Gastrocnemius medialis (tissue), 4 donors: ENCODE measurements around the gene PTPRR. TPM values are rescaled to one million over a fixed set of nuclear protein-coding genes. Genes with fewer than 3 reads are reported as not detected.

ENCODE experiments used
- ATAC-seq, 2 donors: fragments of 150-250 bp; one replicate each; pipeline ENCODE4 v1.9.1; 2016
- DNase-seq, 2 donors: peaks; one replicate each; pipeline ENCODE4 v3.0.0-alpha.2; 2019
- H3K27ac ChIP-seq, 4 donors: fragments of 200-600 bp; sonication (generic); 1 replicate in 1 of 4; 2 replicates in 3 of 4; pipeline ENCODE4 v1.5.1; 2016 to 2018; ENCODE audit warnings: mild to moderate bottlenecking in 2 of 4, moderate library complexity in 1 of 4
- H3K27me3 ChIP-seq, 3 donors: fragments of 200-600 bp; sonication (generic) in 2 of 3; 1 replicate in 1 of 3; 2 replicates in 2 of 3; pipeline versions ENCODE4 v1.5.1 to v1.6.0; 2016 to 2019; ENCODE audit warnings: mild to moderate bottlenecking in 1 of 3, moderate library complexity in 1 of 3
- H3K36me3 ChIP-seq, 2 donors: fragments of 200-600 bp; sonication (generic) in 1 of 2; one replicate each; pipeline ENCODE4 v1.5.1; 2017 to 2018
- H3K4me1 ChIP-seq, 2 donors: fragments of 200-600 bp; sonication (generic) in 1 of 2; one replicate each; pipeline ENCODE4 v1.5.1; 2016 to 2017; ENCODE audit warnings: mild to moderate bottlenecking in 2 of 2
- H3K4me3 ChIP-seq, 4 donors: fragments of 200-600 bp; sonication (generic) in 3 of 4; 1 replicate in 1 of 4; 2 replicates in 3 of 4; pipeline ENCODE4 v1.5.1; 2016 to 2019; ENCODE audit warnings: mild to moderate bottlenecking in 2 of 4
- H3K9me3 ChIP-seq, 3 donors: fragments of 200-600 bp; sonication (generic) in 2 of 3; 1 replicate in 1 of 3; 2 replicates in 2 of 3; pipeline ENCODE4 v1.5.1; 2016 to 2019
- POLR2A ChIP-seq, 2 donors: fragments of 450-650 bp; IDR thresholded peaks; one replicate each; pipeline ENCODE4 v1.6.1; 2017; ENCODE audit warnings: antibody characterized with exemption in 2 of 2, mild to moderate bottlenecking in 2 of 2, moderate library complexity in 2 of 2
- in situ Hi-C, 4 donors: fragments of 200-750 bp; cut with MboI; loops; one replicate each; pipeline versions ENCODE4 v1.15.0 to v1.8.0; 2017; ENCODE audit warnings: low sequenced_read_pairs in 4 of 4
- intact Hi-C: fragments of 100-400 bp; cut with DNase I; formaldehyde crosslinking; loops from one replicate; pipeline ENCODE4 v1.15.1; 2023; ENCODE audit warnings: low total_unique reads
- total RNA-seq, 4 donors: library from RNA; depleted of rRNA; stranded (reverse); fragments of >200 nt; gene quantifications; one replicate each; pipeline versions ENCODE4 v1.1.0 to v1.2.3, GENCODE V29; 2016
- TF ChIP-seq, protein P1 (sequence below), 5 experiments: fragments of 450-650 bp in 3 of 5; fragments of 200-600 bp in 2 of 5; sonication (generic) in 2 of 5; IDR thresholded peaks in 4 of 5; conservative IDR thresholded peaks in 1 of 5; 1 replicate in 4 of 5; 2 replicates in 1 of 5; pipeline ENCODE4 v1.5.1; 2016 to 2019; ENCODE audit warnings: antibody characterized with exemption in 5 of 5, mild to moderate bottlenecking in 3 of 5, moderate library complexity in 3 of 5

PTPRR gene
- total RNA-seq, 4 donors from 2014 or later = 0.18 to 0.20 TPM; not detected in 2

GRCh38 chr12:70920891-70921290 lies 353 bp upstream of the PTPRR start:
- in situ Hi-C loops = no loop called here
- H3K36me3 ChIP-seq = no peaks in the 10 kb centered on the region
- H3K4me3 ChIP-seq = no peak overlapping the region
- intact Hi-C loops = no loop called here
- ATAC-seq = no peak
- H3K27me3 ChIP-seq = peaks cover 0 to 8% (median 3%) of the 10 kb centered on the region in 3 donors
- no peak overlapping the region for H3K27ac ChIP-seq
- no peaks in the 10 kb centered on the region for H3K4me1 ChIP-seq
- TF ChIP-seq POLR2A (IDR thresholded peaks at IDR 0.05) = no peak
- TF ChIP-seq, protein P1, sequence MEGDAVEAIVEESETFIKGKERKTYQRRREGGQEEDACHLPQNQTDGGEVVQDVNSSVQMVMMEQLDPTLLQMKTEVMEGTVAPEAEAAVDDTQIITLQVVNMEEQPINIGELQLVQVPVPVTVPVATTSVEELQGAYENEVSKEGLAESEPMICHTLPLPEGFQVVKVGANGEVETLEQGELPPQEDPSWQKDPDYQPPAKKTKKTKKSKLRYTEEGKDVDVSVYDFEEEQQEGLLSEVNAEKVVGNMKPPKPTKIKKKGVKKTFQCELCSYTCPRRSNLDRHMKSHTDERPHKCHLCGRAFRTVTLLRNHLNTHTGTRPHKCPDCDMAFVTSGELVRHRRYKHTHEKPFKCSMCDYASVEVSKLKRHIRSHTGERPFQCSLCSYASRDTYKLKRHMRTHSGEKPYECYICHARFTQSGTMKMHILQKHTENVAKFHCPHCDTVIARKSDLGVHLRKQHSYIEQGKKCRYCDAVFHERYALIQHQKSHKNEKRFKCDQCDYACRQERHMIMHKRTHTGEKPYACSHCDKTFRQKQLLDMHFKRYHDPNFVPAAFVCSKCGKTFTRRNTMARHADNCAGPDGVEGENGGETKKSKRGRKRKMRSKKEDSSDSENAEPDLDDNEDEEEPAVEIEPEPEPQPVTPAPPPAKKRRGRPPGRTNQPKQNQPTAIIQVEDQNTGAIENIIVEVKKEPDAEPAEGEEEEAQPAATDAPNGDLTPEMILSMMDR (IDR thresholded peaks at IDR 0.05 in 4 of 5, conservative IDR thresholded peaks at IDR 0.05 in 1 of 5) = no peak
- no peaks in the 10 kb centered on the region for H3K9me3 ChIP-seq
- no peak for DNase-seq

DNA sequence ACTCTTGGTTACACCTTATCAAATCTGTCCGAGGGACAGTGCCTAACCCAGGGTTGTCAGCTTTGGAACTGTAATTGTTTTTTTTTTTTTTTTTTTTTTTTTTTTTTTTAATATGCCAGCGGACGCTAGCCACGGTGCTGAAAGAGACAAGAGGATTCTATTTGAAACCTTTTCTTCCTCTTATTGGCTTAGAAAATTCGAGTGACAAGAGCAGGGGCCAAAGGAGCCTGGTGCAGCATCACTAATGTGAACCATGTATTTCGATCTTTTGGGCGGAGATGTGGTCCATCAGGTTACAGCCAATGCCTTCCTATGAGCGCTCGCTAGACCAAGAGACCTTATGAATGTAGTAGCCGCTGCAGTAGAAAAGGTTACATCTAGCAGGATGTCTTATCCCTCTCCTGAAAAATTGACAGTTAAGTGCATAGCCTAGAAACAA lies 922 bp downstream of the PTPRR start:
- in situ Hi-C loops = no loop called here
- H3K4me1 ChIP-seq = no peaks in the 10 kb centered on the region
- intact Hi-C loops = no loop called here
- DNase-seq = no peak
- no peak for TF ChIP-seq POLR2A (IDR thresholded peaks at IDR 0.05)
- TF ChIP-seq, protein P1 (IDR thresholded peaks at IDR 0.05 in 4 of 5, conservative IDR thresholded peaks at IDR 0.05 in 1 of 5) = no peak
- no peak for ATAC-seq
- H3K36me3 ChIP-seq = no peaks in the 10 kb centered on the region
- no peak overlapping the region for H3K4me3 ChIP-seq
- H3K27ac ChIP-seq = no peak overlapping the region
- peaks cover 0 to 8% (median 3%) of the 10 kb centered on the region in 3 donors for H3K27me3 ChIP-seq
- no peaks in the 10 kb centered on the region for H3K9me3 ChIP-seq

DNA sequence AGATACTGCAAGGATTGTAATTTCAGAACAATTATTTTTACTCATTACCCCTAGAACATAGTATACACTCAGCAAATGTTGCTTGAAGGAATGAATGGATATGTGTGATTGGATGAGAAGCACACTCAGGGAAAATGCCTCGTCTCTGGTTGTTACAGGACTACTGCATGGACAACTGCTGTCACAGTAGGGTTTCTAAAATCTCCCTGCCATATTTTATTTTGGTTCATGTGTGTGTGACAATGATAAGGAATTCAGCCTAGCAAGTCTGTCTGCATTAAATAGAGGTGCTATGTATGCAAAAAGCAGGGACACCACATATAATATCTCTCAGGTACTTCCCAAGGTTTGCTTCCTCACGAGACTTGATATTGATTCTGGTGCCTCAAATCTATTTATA lies 1.4 kb downstream of the PTPRR start:
- no peak overlapping the region for H3K4me3 ChIP-seq
- ATAC-seq (no peak), DNase-seq (no peak)
- intact Hi-C loops (no loop called here), in situ Hi-C loops (no loop called here)
- H3K27ac ChIP-seq = no peak overlapping the region
- peaks cover 0 to 8% (median 3%) of the 10 kb centered on the region in 3 donors for H3K27me3 ChIP-seq
- H3K9me3 ChIP-seq = no peaks in the 10 kb centered on the region
- TF ChIP-seq POLR2A (IDR thresholded peaks at IDR 0.05) = no peak
- no peaks in the 10 kb centered on the region for H3K36me3 ChIP-seq
- H3K4me1 ChIP-seq = no peaks in the 10 kb centered on the region

- intact Hi-C loops = no loop called here
- no peak for DNase-seq
- Histone ChIP-seq H3K4me1 (no peaks in the 10 kb centered on the region), H3K4me3 (no peak overlapping the region), H3K27ac (no peak overlapping the region), H3K9me3 (no peaks in the 10 kb centered on the region), H3K27me3 (peaks cover 0 to 8% (median 3%) of the 10 kb centered on the region in 3 donors), H3K36me3 (no peaks in the 10 kb centered on the region)
- TF ChIP-seq, protein P1 (IDR thresholded peaks at IDR 0.05 in 4 of 5, conservative IDR thresholded peaks at IDR 0.05 in 1 of 5) = no peak
- no peak for TF ChIP-seq POLR2A (IDR thresholded peaks at IDR 0.05)
- no peak for ATAC-seq
- in situ Hi-C loops = no loop called here
Observed at GRCh38 chr12:70918321-70918720, 2.2 kb downstream of the PTPRR start.

DNA sequence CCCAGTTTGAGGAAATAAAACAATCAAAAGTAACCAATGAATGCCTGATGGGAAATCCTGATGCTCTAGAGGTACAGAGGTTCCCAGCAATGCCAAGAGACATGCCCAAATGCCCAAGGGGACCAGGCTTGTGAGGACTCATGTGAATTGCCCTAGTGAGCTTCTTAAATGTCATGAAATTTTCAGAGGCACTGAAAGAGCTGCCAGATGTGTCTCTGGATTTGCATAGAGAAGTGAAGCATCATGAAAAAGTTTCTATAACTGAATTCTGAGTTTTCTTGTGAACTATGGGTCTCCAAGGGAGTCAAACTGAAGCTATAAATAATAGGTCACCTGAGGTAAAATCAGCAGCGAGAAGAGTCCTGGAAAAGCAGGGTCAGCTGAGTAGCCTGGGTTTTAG lies 9.9 kb downstream of the PTPRR start:
- ATAC-seq (no peak), DNase-seq (no peak)
- in situ Hi-C loops = no loop called here
- H3K36me3 ChIP-seq = no peaks in the 10 kb centered on the region
- no peaks in the 10 kb centered on the region for H3K27me3 ChIP-seq
- no peaks in the 10 kb centered on the region for H3K9me3 ChIP-seq
- intact Hi-C loops = no loop called here
- H3K27ac ChIP-seq = no peak overlapping the region
- H3K4me1 ChIP-seq = no peaks in the 10 kb centered on the region
- no peak overlapping the region for H3K4me3 ChIP-seq
- TF ChIP-seq, protein P1 (IDR thresholded peaks at IDR 0.05 in 4 of 5, conservative IDR thresholded peaks at IDR 0.05 in 1 of 5) = no peak
- TF ChIP-seq POLR2A (IDR thresholded peaks at IDR 0.05) = no peak
